Right renal cortex interstitium (tissue), 3 donors: ENCODE results near the gene HCCS. TPM values are rescaled to one million over a fixed set of nuclear protein-coding genes. Genes with fewer than 3 reads are reported as not detected.

Source experiments
- DNase-seq, 3 donors: peaks; one replicate each; pipeline ENCODE4 v3.0.0-alpha.2; 2013; ENCODE audit warnings: low read depth in 3 of 3, low spot score in 2 of 3
- polyA plus RNA-seq, 3 donors: library from polyadenylated mRNA; unstranded; fragments of 120-200 nt; gene quantifications; one replicate each; pipeline ENCODE4 v1.2.1, GENCODE V29; 2013; ENCODE audit not compliant: insufficient read length in 3 of 3

HCCS gene
- polyA plus RNA-seq, result 10 to 100 TPM; 28.7 to 31.0 (median 30.2) TPM

DNA sequence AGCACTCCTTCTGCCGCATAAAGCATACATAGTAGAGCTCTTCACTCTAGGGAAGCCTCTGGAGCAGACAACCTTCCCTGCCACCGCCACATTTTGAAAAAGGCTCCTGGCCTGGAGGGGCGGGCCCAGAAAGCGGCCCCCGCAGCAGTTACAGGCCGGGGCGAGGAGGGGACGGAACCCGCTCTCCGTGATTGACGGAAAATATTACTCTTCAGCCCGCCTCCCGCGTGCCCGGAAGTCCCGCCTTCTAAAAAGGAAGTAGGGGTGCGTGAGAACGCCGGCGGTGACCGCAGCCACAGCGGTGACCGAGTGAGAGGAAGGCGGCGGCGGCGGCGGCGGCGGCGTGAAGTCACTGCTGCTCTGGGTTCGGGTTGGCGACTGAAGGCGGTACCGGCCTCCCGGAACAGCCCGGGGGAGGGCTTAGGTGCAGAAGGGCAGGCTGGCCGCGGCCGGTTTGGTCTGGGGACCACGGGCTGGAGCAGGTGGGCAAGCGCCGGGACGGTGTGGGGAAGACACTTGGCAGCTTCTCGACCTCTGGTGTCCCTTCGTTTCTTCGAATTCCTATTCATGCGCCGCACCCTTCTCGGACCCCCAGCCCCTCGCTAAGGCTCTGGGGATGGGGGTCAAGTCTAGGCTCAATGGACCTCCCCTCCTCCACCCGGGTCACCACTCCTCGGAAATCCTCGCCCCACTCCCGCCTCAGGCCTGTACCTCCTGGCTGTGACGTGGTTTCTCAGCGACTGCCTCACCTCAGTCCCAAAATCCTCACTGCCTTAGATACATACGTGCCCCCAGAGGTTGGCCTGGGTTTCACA is at the start of gene HCCS:
Gene HCCS (plus strand): TSS at position 296 of the 815 bp plus-strand sequence. CDS start 729 bp downstream, outside the sequence.
- peak in 2 of 3 donors; percentile 56 to 58 for DNase-seq

- no peak for DNase-seq
Measured at GRCh38 chrX:11064276-11064675, 46.9 kb upstream of the HCCS start.

GRCh38 chrX:11064851-11065600 is 46.1 kb upstream of the HCCS start:
- DNase-seq, result no peak

DNA sequence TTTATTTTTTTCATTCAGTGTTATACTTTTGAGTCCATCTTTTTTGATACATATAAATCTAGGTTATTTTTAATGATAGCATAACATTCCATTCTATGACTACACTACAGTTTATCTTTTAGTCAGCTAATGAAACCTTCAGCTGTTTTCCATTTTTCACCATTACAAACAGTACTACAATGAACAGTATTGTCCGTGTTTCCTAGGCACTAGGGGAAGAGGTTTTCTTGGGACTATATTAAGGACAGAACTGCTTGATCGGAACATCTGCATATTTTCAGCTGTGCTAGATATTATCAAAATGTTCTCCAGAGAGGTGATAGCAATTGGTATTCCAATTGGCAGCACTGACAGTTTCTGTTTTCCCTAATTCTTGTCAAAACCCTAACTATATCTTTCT is 44.3 kb upstream of the HCCS start:
- no peak for DNase-seq

GRCh38 chrX:11073381-11073780 is 37.8 kb upstream of the HCCS start:
- no peak for DNase-seq

GRCh38 chrX:11080741-11081305 is 30.3 kb upstream of the HCCS start:
- no peak for DNase-seq

GRCh38 chrX:11081511-11081910 is 29.6 kb upstream of the HCCS start:
- no peak for DNase-seq

DNA sequence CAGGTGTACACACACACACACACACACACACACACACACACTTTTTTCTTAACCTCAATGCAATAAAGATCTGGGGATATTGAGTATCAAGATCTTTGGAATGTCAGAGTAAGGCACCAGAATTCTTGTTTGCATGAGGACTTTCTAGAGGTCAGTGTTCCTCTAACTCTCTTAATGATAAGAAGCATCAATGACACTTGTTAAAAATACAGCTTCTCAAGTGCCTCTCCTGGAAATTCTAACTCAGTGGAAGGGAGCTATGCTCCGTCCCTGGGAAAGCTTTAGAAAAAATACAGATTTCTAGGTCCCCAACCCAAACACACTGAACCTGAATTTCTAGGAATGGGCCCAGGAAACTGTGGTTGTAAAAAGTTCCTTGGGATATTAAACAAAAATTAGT is 25.8 kb upstream of the HCCS start:
- no peak for DNase-seq

DNA sequence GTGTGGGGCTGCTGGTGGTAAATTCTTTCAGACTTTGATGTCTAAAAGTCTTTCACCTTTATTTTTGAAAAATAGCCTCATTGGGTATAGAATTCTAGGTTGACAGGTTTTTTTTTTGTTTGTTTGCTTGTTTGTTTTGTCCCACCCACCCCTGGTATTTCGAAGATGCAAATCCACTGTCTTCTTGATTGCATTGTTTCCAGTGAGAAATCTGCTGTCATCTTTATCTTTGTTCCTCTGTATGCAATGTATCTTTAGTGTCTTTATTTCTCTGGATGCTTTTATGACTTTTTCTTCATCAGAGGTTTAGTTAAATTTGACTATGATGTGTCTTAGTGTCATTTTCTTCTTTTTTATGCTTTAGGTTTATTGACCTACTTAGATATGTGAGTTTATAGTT is 21.3 kb upstream of the HCCS start:
- no peak for DNase-seq

DNA sequence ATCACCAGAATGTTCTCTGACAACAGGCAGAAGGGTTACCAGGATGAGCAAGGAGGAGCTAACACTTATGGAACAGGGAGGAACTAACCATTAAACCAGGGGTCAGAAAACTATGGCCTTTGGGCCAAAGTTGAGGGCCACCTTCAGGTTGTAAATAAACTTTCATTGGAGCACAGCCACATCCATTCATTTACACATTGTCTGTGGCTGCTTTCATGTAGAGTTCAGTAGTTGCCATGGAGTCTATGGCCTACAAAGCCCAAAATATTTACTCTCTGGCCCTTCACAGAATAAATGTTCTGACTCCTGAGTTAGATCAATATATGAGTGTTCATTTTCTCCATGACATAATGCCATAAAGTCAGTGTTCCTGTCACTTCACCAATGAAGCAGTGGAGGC is 13.2 kb upstream of the HCCS start:
- no peak for DNase-seq

- DNase-seq, result no peak
Measured at GRCh38 chrX:11099465-11099864, 11.7 kb upstream of the HCCS start.

DNA sequence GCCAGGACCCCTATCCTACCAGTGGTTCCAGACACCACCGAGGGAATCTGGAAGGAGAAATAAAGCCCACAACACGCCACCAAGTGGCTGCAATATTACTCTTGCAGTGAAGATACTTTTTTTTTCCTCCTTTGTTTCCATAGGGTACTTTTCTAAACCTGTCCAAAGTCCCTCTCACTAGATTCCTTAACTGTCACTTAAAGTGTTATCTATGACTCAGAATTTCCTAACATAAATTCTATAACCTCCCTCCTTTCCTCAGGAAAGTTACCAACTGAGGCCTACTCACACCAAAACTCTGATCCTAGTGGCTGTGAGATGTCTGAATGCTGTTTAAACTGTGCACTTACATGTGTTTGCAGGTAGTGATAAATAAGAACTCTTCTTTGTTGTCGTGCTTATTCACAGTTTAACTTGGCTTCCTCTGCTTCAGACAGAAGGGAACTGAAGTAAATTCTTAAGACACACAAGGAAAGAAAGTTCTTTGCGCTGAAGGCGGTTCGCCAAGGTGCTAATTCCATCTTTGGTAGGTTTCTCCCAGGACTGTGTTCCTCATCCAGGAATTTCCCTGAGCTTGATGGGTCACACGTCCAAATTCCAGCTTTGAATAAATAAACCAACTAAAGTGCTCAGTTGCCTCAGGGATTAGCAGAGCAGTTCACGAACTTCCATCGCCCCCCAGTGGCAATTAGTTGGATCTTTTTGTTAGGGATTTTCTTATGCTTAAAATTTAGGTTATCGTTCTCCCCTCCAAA is 10.7 kb upstream of the HCCS start:
- no peak for DNase-seq

- DNase-seq, result no peak
Measured at GRCh38 chrX:11103006-11103405, 8.1 kb upstream of the HCCS start.

GRCh38 chrX:11103751-11104150 is 7.4 kb upstream of the HCCS start:
- no peak for DNase-seq

GRCh38 chrX:11105080-11105479 is 6.1 kb upstream of the HCCS start:
- DNase-seq, result no peak

DNA sequence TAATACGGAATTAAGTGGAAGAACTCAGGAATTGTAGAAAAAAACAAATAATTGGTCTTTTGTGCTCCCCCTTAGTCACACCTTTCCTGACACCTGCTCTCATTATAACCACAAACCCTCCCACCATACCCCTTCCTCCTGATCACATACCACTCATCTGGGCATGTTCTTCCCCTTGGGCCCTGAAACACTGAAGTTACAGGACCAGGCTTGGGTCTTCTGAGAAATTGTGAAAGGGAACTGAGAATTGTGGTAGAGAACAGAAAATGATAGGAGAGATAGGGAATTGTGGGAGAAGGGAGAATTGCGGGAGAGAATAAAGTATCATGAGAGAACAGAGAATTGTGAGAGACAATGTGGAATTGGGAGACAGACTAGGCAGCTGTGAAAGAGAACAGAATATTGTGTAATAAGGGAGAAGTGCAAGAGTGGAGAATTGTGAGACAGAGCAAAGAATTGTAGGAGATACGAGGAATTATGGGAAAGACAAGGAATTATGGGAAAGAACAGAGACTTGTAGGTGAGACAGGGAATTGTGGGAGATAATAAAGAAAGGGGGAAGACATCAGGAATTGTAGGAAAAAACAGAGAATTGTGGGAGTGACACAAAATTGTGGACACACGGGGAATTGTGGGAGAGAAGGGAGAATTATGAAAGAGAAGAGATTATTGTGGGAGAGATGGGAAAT is 2.7 kb upstream of the HCCS start:
- no peak for DNase-seq

DNA sequence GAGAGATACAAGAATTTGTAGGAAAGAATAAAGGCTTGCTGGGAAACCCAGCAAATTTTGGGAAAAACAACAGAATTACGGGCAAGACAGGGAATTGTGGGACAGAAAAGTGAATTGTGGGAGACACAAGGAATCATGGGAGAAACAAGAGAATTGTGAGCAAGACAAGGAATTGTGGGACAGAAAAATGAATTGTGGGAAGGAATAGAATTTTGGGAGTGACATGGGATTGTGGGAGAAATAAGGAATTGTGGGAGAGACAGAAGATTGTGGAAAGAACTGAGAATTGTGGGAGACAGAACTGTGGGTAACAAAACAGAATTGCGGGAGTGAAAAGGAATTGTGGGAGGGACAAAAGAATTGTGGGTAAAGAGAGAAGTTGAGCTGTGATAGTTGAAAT is 1.2 kb upstream of the HCCS start:
- no peak for DNase-seq

DNA sequence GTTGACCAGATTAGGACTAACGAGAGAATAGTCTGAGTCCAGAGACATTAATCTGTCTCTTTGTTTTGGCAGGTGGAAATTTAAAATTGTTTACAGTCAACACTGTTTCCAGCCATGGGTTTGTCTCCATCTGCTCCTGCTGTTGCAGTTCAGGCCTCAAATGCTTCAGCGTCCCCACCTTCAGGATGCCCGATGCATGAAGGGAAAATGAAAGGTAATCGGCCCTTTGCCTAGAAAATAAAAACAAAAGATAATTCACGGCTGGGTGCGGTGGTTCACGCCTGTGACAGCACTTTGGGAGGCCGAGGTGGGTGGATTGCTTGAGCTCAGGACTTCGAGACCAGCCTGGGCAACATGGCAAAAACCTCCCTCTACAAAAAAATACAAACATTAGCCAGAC is 815 bp downstream of the HCCS start:
- no peak for DNase-seq

DNA sequence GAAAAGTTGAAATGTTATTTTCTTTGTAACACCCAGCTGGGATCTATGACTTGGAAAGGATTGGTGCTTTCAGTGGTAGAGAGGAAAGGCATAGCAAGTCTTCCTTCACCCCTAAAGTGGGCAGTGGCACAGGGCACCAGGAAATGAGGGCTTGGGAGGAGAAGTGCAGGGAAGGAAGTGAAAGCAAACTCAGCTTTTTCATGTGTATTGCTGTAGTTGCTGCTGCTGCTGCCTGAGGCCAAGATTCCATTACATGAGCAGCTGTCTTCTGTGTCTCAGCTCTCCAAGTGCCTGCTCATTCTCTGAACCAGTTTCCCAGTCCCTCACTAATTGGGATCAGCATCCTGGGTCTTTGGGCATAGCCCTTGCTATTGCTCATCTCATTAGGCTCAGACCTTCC is 2.6 kb downstream of the HCCS start:
- no peak for DNase-seq

DNA sequence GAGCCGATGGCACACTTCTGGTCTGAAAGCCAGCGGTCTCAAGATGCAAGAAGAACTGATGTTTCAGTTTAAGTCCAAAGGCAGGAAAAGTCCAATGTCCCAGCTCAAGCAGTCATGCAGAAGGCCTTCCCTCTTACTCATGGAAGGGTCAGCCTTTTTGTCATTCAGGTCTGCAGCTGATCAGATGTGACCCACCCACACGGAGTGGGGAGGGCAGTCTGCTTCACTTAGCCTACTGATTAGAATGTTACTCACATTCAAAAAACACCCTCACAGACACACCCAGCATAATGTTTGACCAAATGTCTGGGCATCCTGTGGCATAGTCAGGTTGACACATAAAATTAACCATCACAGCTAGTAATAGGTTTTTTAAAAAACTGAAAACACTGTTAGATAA is 6.6 kb downstream of the HCCS start:
- DNase-seq, result no peak
